PC-9 (cell line): ENCODE measurements around the gene ERH.

ENCODE experiments used
- CTCF ChIP-seq: fragments of 200-600 bp; sonication (generic); conservative IDR thresholded peaks from 2 replicates; pipeline ENCODE4 v1.6.1; 2017; ENCODE audit warnings: mixed run types, antibody characterized with exemption, mild to moderate bottlenecking, moderate library complexity
- EZH2 ChIP-seq: fragments of 200-600 bp; sonication (generic); IDR thresholded peaks from 2 replicates; pipeline ENCODE4 v1.8.0; 2017; ENCODE audit warnings: antibody characterized with exemption, low read depth

DNA sequence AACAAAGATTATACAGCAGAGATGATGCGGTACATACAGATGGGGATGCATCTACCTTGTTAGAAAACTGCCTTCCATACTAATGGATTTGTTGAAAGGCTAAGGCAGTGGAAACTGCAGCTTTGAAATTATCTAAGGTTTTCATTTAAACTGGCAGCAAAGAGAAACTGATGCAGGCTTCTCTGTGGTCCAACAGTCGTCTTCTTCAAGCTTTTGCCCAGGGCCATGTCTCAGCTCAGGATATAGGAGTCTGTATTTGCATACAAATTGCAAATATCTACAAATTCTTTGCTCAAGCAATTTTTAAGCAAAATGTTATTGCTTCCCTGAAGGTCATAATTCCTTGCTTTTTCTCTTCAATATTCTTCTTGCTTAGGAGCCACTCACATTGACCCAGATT, 33.7 kb downstream of the ERH start:
- TF ChIP-seq CTCF, result no peak
- no peak for TF ChIP-seq EZH2
